HepG2 (cell line): ENCODE data around the gene DCAF4. TPM values are rescaled to one million over a fixed set of nuclear protein-coding genes. Genes with fewer than 3 reads are reported as not detected.

Experiments
- CBX5 ChIP-seq: sonication (generic); formaldehyde crosslinking; IDR thresholded peaks from 2 replicates; pipeline ENCODE4 v1.4.0; 2020; ENCODE audit warnings: missing genetic modification reagents, borderline replicate concordance
- CREB1 ChIP-seq, 2 experiments: fragments of 450-650 bp in 1 of 2; IDR thresholded peaks; 2 replicates each; pipeline ENCODE4 v1.6.1; 2016 to 2017; ENCODE audit warnings: control low read depth in 1 of 2, mild to moderate bottlenecking in 1 of 2, missing compliant biosample characterization in 1 of 2, missing genetic modification characterization in 1 of 2
- LCORL ChIP-seq, 2 experiments: fragments of 450-650 bp in 1 of 2; sonication (generic) in 1 of 2; formaldehyde crosslinking in 1 of 2; IDR thresholded peaks; 2 replicates each; pipeline versions ENCODE4 v1.5.0 to v1.6.1; 2017 to 2020; ENCODE audit warnings: antibody characterized with exemption in 1 of 2, missing genetic modification reagents in 1 of 2
- SP1 ChIP-seq, 2 experiments: fragments of 450-650 bp in 1 of 2; sonication (generic) in 1 of 2; formaldehyde crosslinking in 1 of 2; IDR thresholded peaks; 2 replicates each; pipeline versions ENCODE4 v1.4.0 to v1.6.1; 2016 to 2020; ENCODE audit warnings: missing genetic modification reagents in 1 of 2
- TFDP1 ChIP-seq: IDR thresholded peaks from 2 replicates; pipeline ENCODE4 v1.6.1; 2016; ENCODE audit warnings: missing compliant biosample characterization, missing genetic modification reagents, borderline replicate concordance
- ZBTB40 ChIP-seq, 2 experiments: fragments of 450-650 bp in 1 of 2; sonication (generic) in 1 of 2; formaldehyde crosslinking in 1 of 2; IDR thresholded peaks; 2 replicates each; pipeline versions ENCODE4 v1.6.1 to v1.8.0; 2016 to 2022; ENCODE audit warnings: antibody characterized with exemption in 1 of 2, mild to moderate bottlenecking in 1 of 2, missing genetic modification reagents in 1 of 2
- ZBTB43 ChIP-seq: sonication (generic); formaldehyde crosslinking; conservative IDR thresholded peaks from 2 replicates; pipeline ENCODE4 v1.4.0; 2020; ENCODE audit warnings: missing genetic modification reagents
- ZNF205 ChIP-seq: IDR thresholded peaks from 2 replicates; pipeline ENCODE4 v1.6.1; 2018; ENCODE audit warnings: missing biosample characterization, missing genetic modification reagents
- ZNF446 ChIP-seq: sonication (generic); formaldehyde crosslinking; IDR thresholded peaks from 2 replicates; pipeline ENCODE4 v1.5.0; 2020; ENCODE audit warnings: mild to moderate bottlenecking, missing genetic modification reagents
- ZNF878 ChIP-seq: sonication (generic); formaldehyde crosslinking; IDR thresholded peaks from 2 replicates; pipeline ENCODE4 v1.8.1; 2023; ENCODE audit warnings: mild to moderate bottlenecking, missing genetic modification reagents, moderate library complexity
- polyA plus RNA-seq, 8 experiments: library from polyadenylated mRNA; depleted of rRNA in 3 of 8; stranded (reverse) in 7 of 8; unstranded in 1 of 8; fragments of >200 nt; fragmentation: Illumina TruSeq in 4 of 8; extraction: Trizol in 4 of 8; gene quantifications; 2 replicates each; pipeline versions ENCODE4 v1.2.1 to v1.2.3, GENCODE V29; 2011 to 2016; ENCODE audit warnings: low read depth in 4 of 8, missing spikeins in 1 of 8, mixed read lengths in 1 of 8; ENCODE audit not compliant: insufficient read depth in 1 of 8
- total RNA-seq, 5 experiments: library from RNA; depleted of rRNA; stranded (reverse); fragments of >200 nt; fragmentation: Illumina TruSeq; extraction: Trizol; gene quantifications; 2 replicates each; pipeline ENCODE4 v1.2.3, GENCODE V29; 2016; ENCODE audit warnings: low read depth in 1 of 5

The DCAF4 gene
- total and polyA plus RNA-seq, 2 of the 13 experiments (the other 11 are each of a cell fraction or from before 2014, with no cell fraction given): 18.8 to 21.1 TPM

GRCh38 chr14:72926292-72927028, at the start of gene DCAF4 (continued):
- TF ChIP-seq ZBTB40 (IDR thresholded peaks at IDR 0.05): no peak
- peak; percentile 40; the same call in 1 of the 2 replicates for TF ChIP-seq ZBTB40 (CRISPR knock-in tag; IDR thresholded peaks at IDR 0.05)
- TF ChIP-seq ZBTB43: no peak
- TF ChIP-seq CREB1 (IDR thresholded peaks at IDR 0.05): peak; percentile 83
- TF ChIP-seq CREB1 (CRISPR knock-in tag; IDR thresholded peaks at IDR 0.05): peak; percentile 86
- peak; percentile 35; the same call in 1 of the 2 replicates for TF ChIP-seq TFDP1
- TF ChIP-seq ZNF878: no peak
- TF ChIP-seq SP1 (IDR thresholded peaks at IDR 0.05): no peak
- TF ChIP-seq SP1 (CRISPR knock-in tag; IDR thresholded peaks at IDR 0.05): peak; percentile 34; the same call in 1 of the 2 replicates
- 0 out of 2 replicates have a peak, but pooled peaks have one; percentile 14 for TF ChIP-seq CBX5 (CRISPR knock-in tag)
- TF ChIP-seq ZNF205: no peak
- TF ChIP-seq LCORL (IDR thresholded peaks at IDR 0.05): no peak
- TF ChIP-seq LCORL (CRISPR knock-in tag; IDR thresholded peaks at IDR 0.05): 0 out of 2 replicates have a peak, but pooled peaks have one; percentile 29
- peak; percentile 91 for TF ChIP-seq ZNF446 (CRISPR knock-in tag)
